ENCODE measurements around the gene ANK3.
"Not testable (repeated sequence)": the region's sequence is repeated elsewhere in the genome, so short reads cannot be mapped to it uniquely, and the experiment has no call there.

ANK3 gene

GRCh38 chr10:60299961-60300883 is 89.5 kb downstream of the ANK3 start:
- no peak for DNase-seq

- no peak for DNase-seq
Observed at GRCh38 chr10:60299390-60299778, 90.3 kb downstream of the ANK3 start.

- no peak for DNase-seq
Observed at GRCh38 chr10:60298408-60299389, 91.0 kb downstream of the ANK3 start.

GRCh38 chr10:60296073-60296472 is 93.6 kb downstream of the ANK3 start:
- DNase-seq: no peak

- no peak for DNase-seq
Observed at GRCh38 chr10:60295028-60295937, 94.4 kb downstream of the ANK3 start.

GRCh38 chr10:60293581-60294175 is 96.0 kb downstream of the ANK3 start:
- DNase-seq: no peak

- DNase-seq: no peak
Observed at GRCh38 chr10:60292998-60293397, 96.7 kb downstream of the ANK3 start.

- DNase-seq: not testable (repeated sequence)
Observed at GRCh38 chr10:60292536-60292935, 97.1 kb downstream of the ANK3 start.

GRCh38 chr10:60291344-60291930 is 98.2 kb downstream of the ANK3 start:
- DNase-seq: no peak

GRCh38 chr10:60290558-60290957 is 99.1 kb downstream of the ANK3 start:
- DNase-seq: no peak

- DNase-seq: no peak
Observed at GRCh38 chr10:60289800-60290199, 99.9 kb downstream of the ANK3 start.

- no peak for DNase-seq
Observed at GRCh38 chr10:60288256-60288655, 101.4 kb downstream of the ANK3 start.

GRCh38 chr10:60286559-60286958 is 103.1 kb downstream of the ANK3 start:
- no peak for DNase-seq

- no peak for DNase-seq
Observed at GRCh38 chr10:60283397-60283796, 106.3 kb downstream of the ANK3 start.

GRCh38 chr10:60282771-60283353 is 106.8 kb downstream of the ANK3 start:
- DNase-seq: no peak

- DNase-seq: no peak
Observed at GRCh38 chr10:60281792-60282353, 107.8 kb downstream of the ANK3 start.

- no peak for DNase-seq
Observed at GRCh38 chr10:60281331-60281730, 108.3 kb downstream of the ANK3 start.

- no peak for DNase-seq
Observed at GRCh38 chr10:60280475-60280874, 109.2 kb downstream of the ANK3 start.

- DNase-seq: no peak
Observed at GRCh38 chr10:60277656-60278055, 112.0 kb downstream of the ANK3 start.

- no peak for DNase-seq
Observed at GRCh38 chr10:60276232-60276631, 113.4 kb downstream of the ANK3 start.
